ENCODE results near the gene ST6GAL1. TPM values are rescaled to one million over a fixed set of nuclear protein-coding genes. Genes with fewer than 3 reads are reported as not detected.

ST6GAL1 gene
- total and polyA plus RNA-seq, 10 of the 15 experiments (the other 5 are each of a cell fraction or from before 2014, with no cell fraction given): 74.2 to 248 (median 149) TPM

GRCh38 chr3:186975726-186976125 lies 45.4 kb downstream of the ST6GAL1 start:
- WGBS (ENCODE audit: insufficient coverage, insufficient replicate concordance, low lambda C conversion rate, missing lambda C conversion rate): 84% methylated on average over 6 of the region's 6 CpGs
- no peak for DNase-seq (ENCODE audit: low read depth, low spot score)
- CTCF ChIA-PET: no interaction called here
- Histone ChIP-seq H3K4me2 (ENCODE audit: control insufficient read depth, insufficient read depth) (no peak overlapping the region), H3K36me3 (ENCODE audit: control insufficient read depth in 2 of 2, insufficient read depth in 2 of 2, low read length in 1 of 2) (peaks cover 4 to 34% of the 10 kb centered on the region in 2 experiments), H3K4me1 (ENCODE audit: control insufficient read depth, insufficient read depth, low read length) (peaks cover 6% of the 10 kb centered on the region), H4K20me1 (ENCODE audit: control insufficient read depth, insufficient read depth) (no peaks in the 10 kb centered on the region), H3K27ac (ENCODE audit: control insufficient read depth, insufficient read depth) (no peak overlapping the region), H3K9ac (ENCODE audit: control insufficient read depth, insufficient read depth, low read length) (no peak overlapping the region), H2AFZ (ENCODE audit: control insufficient read depth, low read depth, low read length) (no peak overlapping the region), H3K27me3 (replicated peaks in 1 of 2; ENCODE audit: control insufficient read depth in 2 of 2, insufficient read depth in 2 of 2, low read length in 1 of 2) (no peaks in the 10 kb centered on the region), H3K4me3 (no peak overlapping the region), H3K79me2 (ENCODE audit: control insufficient read depth, insufficient read depth, low read length) (no peaks in the 10 kb centered on the region), H3K9me3 (replicated peaks; ENCODE audit: control insufficient read depth, insufficient read depth, low read length) (no peaks in the 10 kb centered on the region)
- POLR2A ChIA-PET: no interaction called here
- no peak for ATAC-seq
- intact Hi-C loops (cut with micrococcal nuclease; ENCODE audit: unreplicated experiment): no loop called here
- TF ChIP-seq SMAD5 (IDR thresholded peaks at IDR 0.05; ENCODE audit: low read depth): no peak
- no peak for TF ChIP-seq ZNF687 (IDR thresholded peaks at IDR 0.05)
- no peak for TF ChIP-seq STAT3 (IDR thresholded peaks at IDR 0.05; ENCODE audit: low read depth, low read length)
- no peak for TF ChIP-seq CBX3 (IDR thresholded peaks at IDR 0.05; ENCODE audit: borderline replicate concordance, low read depth)
- TF ChIP-seq SRF (IDR thresholded peaks at IDR 0.05; ENCODE audit: low read depth in 2 of 2, low read length in 2 of 2): no peak
- TF ChIP-seq FOXK2 (IDR thresholded peaks at IDR 0.05): no peak
- no peak for TF ChIP-seq KAT2A (conservative IDR thresholded peaks at IDR 0.05; ENCODE audit: control insufficient read depth, low read depth, low read length)
- TF ChIP-seq PAX8 (IDR thresholded peaks at IDR 0.05): no peak
- no peak for TF ChIP-seq RELB (IDR thresholded peaks at IDR 0.05; ENCODE audit: low read depth)
- TF ChIP-seq BHLHE40 (IDR thresholded peaks at IDR 0.05; ENCODE audit: borderline replicate concordance in 1 of 2, low read depth in 2 of 2, low read length in 1 of 2): no peak
- no peak for TF ChIP-seq JUNB (IDR thresholded peaks at IDR 0.05)
- no peak for FAIRE-seq
- SMC1A ChIA-PET (ENCODE audit: uncharacterized antibody, unreplicated experiment): no interaction called here
- RAD21 ChIA-PET (ENCODE audit: unreplicated experiment): no interaction called here
- in situ Hi-C loops (cut with MboI): no loop called here
- BruUV-seq (replicated peaks): no TSS peak

Data from GM12878 (cell line).